HCT116 (cell line): ENCODE data around the gene GRIN3B.

Experiments used
- ATF3 ChIP-seq: IDR thresholded peaks from 2 replicates; pipeline ENCODE4 v1.6.1; 2012
- CTCF ChIP-seq, 3 experiments: fragments of 200-600 bp in 1 of 3; sonication (generic) in 1 of 3; IDR thresholded peaks in 2 of 3; conservative IDR thresholded peaks in 1 of 3; 2 replicates each; pipeline ENCODE4 v1.5.1; 2012 to 2017; ENCODE audit warnings: low read depth in 2 of 3, low read length in 2 of 3, antibody characterized with exemption in 1 of 3, borderline replicate concordance in 1 of 3, control low read depth in 1 of 3, mild to moderate bottlenecking in 1 of 3, mixed read lengths in 1 of 3, mixed run types in 1 of 3, moderate library complexity in 1 of 3; ENCODE audit not compliant: insufficient read depth in 1 of 3
- JUND ChIP-seq: IDR thresholded peaks from 2 replicates; pipeline ENCODE4 v1.6.1; 2012
- POLR2A ChIP-seq: IDR thresholded peaks from 2 replicates; pipeline ENCODE4 v1.7.0; 2011; ENCODE audit warnings: borderline replicate concordance; ENCODE audit not compliant: insufficient read depth, insufficient read length; ENCODE audit errors: extremely low read depth
- REST ChIP-seq: IDR thresholded peaks from 2 replicates; pipeline ENCODE4 v1.6.1; 2012; ENCODE audit warnings: low read depth

- TF ChIP-seq CTCF (IDR thresholded peaks at IDR 0.05 in 2 of 3, conservative IDR thresholded peaks at IDR 0.05 in 1 of 3; ENCODE audit: borderline replicate concordance in 1 of 3, insufficient read depth in 1 of 3, low read depth in 2 of 3, low read length in 2 of 3) (no peak), POLR2A (no peak), REST (no peak), ATF3 (no peak), JUND (no peak)
Measured at GRCh38 chr19:980133-980998, 19.9 kb upstream of the GRIN3B start.
